Measurements from ENCODE around the gene SGSM1. TPM values are rescaled to one million over a fixed set of nuclear protein-coding genes. Genes with fewer than 3 reads are reported as not detected.

SGSM1 gene
- total RNA-seq, 1 experiment from 2014 or later: 4.1 TPM

- TF ChIP-seq HMGXB4 (CRISPR knock-in tag; IDR thresholded peaks at IDR 0.05): peak; percentile 94
- TF ChIP-seq TP53 (CRISPR knock-in tag; IDR thresholded peaks at IDR 0.05): no peak
- TF ChIP-seq GTF2I (CRISPR knock-in tag; conservative IDR thresholded peaks at IDR 0.05): 0 out of 2 replicates have a peak, but pooled peaks have one; percentile 42
- peak; percentile 48; the same call in 1 of the 2 replicates for TF ChIP-seq FOXP1 (CRISPR knock-in tag; IDR thresholded peaks at IDR 0.05; ENCODE audit: borderline replicate concordance)
- TF ChIP-seq ZNF219 (CRISPR knock-in tag; IDR thresholded peaks at IDR 0.05; ENCODE audit: borderline replicate concordance): no peak
- TF ChIP-seq SP1 (CRISPR knock-in tag; conservative IDR thresholded peaks at IDR 0.05): peak; percentile 79
- peak; percentile 86 for TF ChIP-seq NR2C2 (CRISPR knock-in tag; IDR thresholded peaks at IDR 0.05)
- TF ChIP-seq E2F1 (CRISPR knock-in tag; IDR thresholded peaks at IDR 0.05): no peak
- no peak for TF ChIP-seq NFATC4 (CRISPR knock-in tag; IDR thresholded peaks at IDR 0.05)
- TF ChIP-seq GRHL2 (CRISPR knock-in tag; IDR thresholded peaks at IDR 0.05; ENCODE audit: insufficient replicate concordance, severe bottlenecking): no peak
- TF ChIP-seq TEAD1 (CRISPR knock-in tag; IDR thresholded peaks at IDR 0.05): peak; percentile 48; the same call in 1 of the 2 replicates
- 0 out of 2 replicates have a peak, but pooled peaks have one; percentile 52 for TF ChIP-seq NR3C1 (CRISPR knock-in tag; conservative IDR thresholded peaks at IDR 0.05; ENCODE audit: low read depth)
- no peak for TF ChIP-seq ZMAT4 (CRISPR knock-in tag; IDR thresholded peaks at IDR 0.05)
- no peak for TF ChIP-seq IRF2 (CRISPR knock-in tag; IDR thresholded peaks at IDR 0.05; ENCODE audit: borderline replicate concordance, low read depth)
- TF ChIP-seq PRDM15 (CRISPR knock-in tag; IDR thresholded peaks at IDR 0.05): no peak
- TF ChIP-seq ZNF396 (CRISPR knock-in tag; IDR thresholded peaks at IDR 0.05; ENCODE audit: borderline replicate concordance): no peak
- TF ChIP-seq FOXK1 (CRISPR knock-in tag; IDR thresholded peaks at IDR 0.05): peak; percentile 43
- peak; percentile 73; the same call in 1 of the 2 replicates for TF ChIP-seq ETV6 (CRISPR knock-in tag; IDR thresholded peaks at IDR 0.05)
- TF ChIP-seq ATF1 (CRISPR knock-in tag; IDR thresholded peaks at IDR 0.05): no peak
- peak; percentile 98 for TF ChIP-seq CTCF (IDR thresholded peaks at IDR 0.05)
- peak; percentile 48; the same call in 1 of the 2 replicates for TF ChIP-seq CREM (CRISPR knock-in tag; IDR thresholded peaks at IDR 0.05)
- peak; percentile 90 for TF ChIP-seq FOXP4 (CRISPR knock-in tag; IDR thresholded peaks at IDR 0.05)
- 0 out of 2 replicates have a peak, but pooled peaks have one; percentile 35 for TF ChIP-seq STAT6 (CRISPR knock-in tag; conservative IDR thresholded peaks at IDR 0.05; ENCODE audit: low read depth)
- no peak for TF ChIP-seq ATF3 (CRISPR knock-in tag; conservative IDR thresholded peaks at IDR 0.05)
Measured at GRCh38 chr22:24951942-24952836, 146.2 kb downstream of the SGSM1 start, which contains the start of gene KIAA1671 (continued).
